DOHH2 (cell line): ENCODE measurements around the gene CEP70.

Source experiments
- EZH2phosphoT487 ChIP-seq: fragments of 200-600 bp; sonication (generic); IDR thresholded peaks from 2 replicates; pipeline ENCODE4 v1.6.1; 2017; ENCODE audit warnings: borderline replicate concordance, mild to moderate bottlenecking, antibody characterized with exemption, low read length, moderate library complexity, mixed read lengths
- TF ChIP-seq, protein P1 (sequence below): fragments of 200-600 bp; sonication (generic); IDR thresholded peaks from one replicate; pipeline ENCODE4 v1.5.1; 2014; ENCODE audit warnings: antibody characterized with exemption, mild to moderate bottlenecking, low read depth, low read length; ENCODE audit not compliant: poor library complexity, severe bottlenecking

DNA sequence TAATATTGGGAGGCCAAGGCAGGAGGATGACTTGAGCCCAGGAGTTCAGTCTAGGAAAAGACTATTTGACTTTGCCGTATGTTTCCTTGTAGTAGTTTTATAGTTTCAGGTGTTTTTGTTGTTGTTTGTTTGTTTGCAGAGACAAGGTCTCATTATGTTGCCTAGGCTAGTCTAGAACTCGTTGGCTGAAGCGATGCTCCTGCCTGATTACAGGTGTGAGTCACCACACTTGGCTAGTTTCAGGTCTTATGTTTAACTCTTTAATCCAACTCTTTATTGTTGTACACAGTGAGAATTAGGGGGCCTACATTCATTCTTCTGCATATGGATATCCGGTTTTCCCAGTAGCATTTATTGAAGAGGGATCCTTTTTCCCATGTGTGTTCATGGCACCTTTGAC, 46.5 kb upstream of the CEP70 start:
- TF ChIP-seq EZH2phosphoT487 = no peak
- TF ChIP-seq, protein P1, sequence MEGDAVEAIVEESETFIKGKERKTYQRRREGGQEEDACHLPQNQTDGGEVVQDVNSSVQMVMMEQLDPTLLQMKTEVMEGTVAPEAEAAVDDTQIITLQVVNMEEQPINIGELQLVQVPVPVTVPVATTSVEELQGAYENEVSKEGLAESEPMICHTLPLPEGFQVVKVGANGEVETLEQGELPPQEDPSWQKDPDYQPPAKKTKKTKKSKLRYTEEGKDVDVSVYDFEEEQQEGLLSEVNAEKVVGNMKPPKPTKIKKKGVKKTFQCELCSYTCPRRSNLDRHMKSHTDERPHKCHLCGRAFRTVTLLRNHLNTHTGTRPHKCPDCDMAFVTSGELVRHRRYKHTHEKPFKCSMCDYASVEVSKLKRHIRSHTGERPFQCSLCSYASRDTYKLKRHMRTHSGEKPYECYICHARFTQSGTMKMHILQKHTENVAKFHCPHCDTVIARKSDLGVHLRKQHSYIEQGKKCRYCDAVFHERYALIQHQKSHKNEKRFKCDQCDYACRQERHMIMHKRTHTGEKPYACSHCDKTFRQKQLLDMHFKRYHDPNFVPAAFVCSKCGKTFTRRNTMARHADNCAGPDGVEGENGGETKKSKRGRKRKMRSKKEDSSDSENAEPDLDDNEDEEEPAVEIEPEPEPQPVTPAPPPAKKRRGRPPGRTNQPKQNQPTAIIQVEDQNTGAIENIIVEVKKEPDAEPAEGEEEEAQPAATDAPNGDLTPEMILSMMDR = no peak
